Stimulated activated naive CD8-positive, alpha-beta T cell treated with anti-CD3 and anti-CD28 coated beads, Interleukin-15, amount 100 ng/mL, for 72 hours (primary cell): ENCODE measurements around the gene HGD.
A peak's percentile ranks its signal among the peaks of the same experiment; 100 is the strongest.
"Not testable (repeated sequence)": the region's sequence is repeated elsewhere in the genome, so short reads cannot be mapped to it uniquely, and the experiment has no call there.

ENCODE experiments used
- ATAC-seq: fragments of 150-1000 bp; cut with Tn5 transposase; 2 replicates; pipeline ENCODE4 v1.10.0; 2021; ENCODE audit warnings: mild to moderate bottlenecking, moderate library complexity
- DNase-seq, 2 donors: peaks; one replicate each; pipeline ENCODE4 v3.0.0; 2021 to 2022
- H3K27ac Mint-ChIP-seq, 2 donors: one replicate each; pipeline ENCODE4 v1.8.0; 2022; ENCODE audit warnings: mild to moderate bottlenecking in 2 of 2, mixed read lengths in 2 of 2, moderate library complexity in 2 of 2
- H3K27me3 Mint-ChIP-seq: one replicate; pipeline ENCODE4 v1.8.0; 2022; ENCODE audit warnings: mixed read lengths
- H3K4me1 Mint-ChIP-seq: one replicate; pipeline ENCODE4 v1.8.0; 2022; ENCODE audit warnings: mild to moderate bottlenecking, mixed read lengths
- H3K4me3 Mint-ChIP-seq, 2 donors: one replicate each; pipeline ENCODE4 v1.8.0; 2022; ENCODE audit warnings: mild to moderate bottlenecking in 2 of 2, mixed read lengths in 2 of 2, moderate library complexity in 1 of 2
- H3K9me3 Mint-ChIP-seq, 2 donors: one replicate each; pipeline ENCODE4 v1.8.0; 2022; ENCODE audit warnings: mixed read lengths in 2 of 2

Gene HGD

DNA sequence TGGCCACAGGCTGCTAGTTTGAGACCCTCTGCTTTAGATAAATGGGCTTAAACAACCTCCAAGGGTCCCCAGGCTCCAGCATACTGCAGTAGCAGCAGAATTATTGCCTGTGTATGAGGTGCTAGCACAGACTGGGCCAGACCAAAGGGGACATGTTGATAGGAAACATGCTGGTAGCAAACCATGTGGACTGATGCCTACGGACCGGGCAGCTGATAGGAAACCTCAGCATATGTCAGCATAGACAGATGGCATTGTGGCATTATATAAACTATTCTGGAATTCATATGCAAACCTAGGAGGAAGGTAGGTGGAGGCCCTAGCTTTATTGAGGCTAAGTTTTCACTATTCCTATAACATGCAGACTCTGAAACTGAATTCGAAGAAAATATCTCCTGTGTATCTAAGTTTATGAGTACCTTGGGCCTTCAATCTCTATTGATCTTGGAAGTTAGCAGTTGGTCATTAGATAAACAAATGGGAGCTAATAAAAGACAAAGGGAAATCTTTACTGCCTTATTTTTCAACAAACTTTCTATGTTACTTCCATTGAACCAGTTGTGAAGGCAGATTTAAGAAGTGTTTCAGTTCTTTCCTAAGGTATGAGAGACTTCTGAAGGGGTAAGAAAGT is 1.7 kb upstream of the HGD start:
- no peaks in the 10 kb centered on the region for H3K27me3 Mint-ChIP-seq
- DNase-seq (no peak), ATAC-seq (no peak)
- peaks cover 1% of the 10 kb centered on the region for H3K4me1 Mint-ChIP-seq
- H3K27ac Mint-ChIP-seq, result peak overlapping the region; percentile 64 to 87
- no peak overlapping the region for H3K4me3 Mint-ChIP-seq
- H3K9me3 Mint-ChIP-seq, result no peaks in the 10 kb centered on the region

- DNase-seq (no peak), ATAC-seq (no peak)
- peaks cover 7% of the 10 kb centered on the region for H3K4me1 Mint-ChIP-seq
- H3K9me3 Mint-ChIP-seq, result no peaks in the 10 kb centered on the region
- no peak overlapping the region for H3K27ac Mint-ChIP-seq
- H3K4me3 Mint-ChIP-seq, result no peak overlapping the region
- no peaks in the 10 kb centered on the region for H3K27me3 Mint-ChIP-seq
These were observed 1.2 kb upstream of the HGD start for GRCh38 chr3:120683213-120683612.

DNA sequence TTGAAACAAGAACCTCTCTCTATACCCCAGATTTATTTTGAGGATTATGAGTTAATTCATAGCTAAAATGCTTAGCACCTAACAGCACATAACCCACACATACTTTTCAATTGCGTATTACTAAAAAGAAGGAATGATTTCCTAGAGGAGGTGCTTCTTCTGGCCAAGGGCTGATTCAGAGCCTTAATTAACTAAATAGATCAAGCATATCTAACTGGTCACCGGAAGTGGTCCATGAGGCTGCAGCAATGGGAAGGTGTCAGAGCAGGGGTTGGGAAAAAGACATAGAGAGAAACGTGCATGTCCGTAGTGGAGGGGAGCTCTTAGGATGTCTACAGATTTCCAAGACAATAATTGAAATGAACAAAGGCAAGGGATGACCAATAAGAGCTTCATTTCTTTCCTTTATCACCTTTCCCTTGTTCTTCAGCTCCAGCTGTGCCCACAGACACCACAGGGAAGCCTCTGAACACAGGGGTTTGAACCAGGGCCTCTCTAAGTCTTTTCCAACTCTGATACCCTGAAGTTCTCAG is 467 bp downstream of the HGD start:
- Mint-ChIP-seq H3K9me3 (peaks cover 4 to 15% of the 10 kb centered on the region in 2 donors), H3K27ac (no peak overlapping the region), H3K4me1 (peaks cover 9% of the 10 kb centered on the region), H3K4me3 (no peak overlapping the region), H3K27me3 (no peaks in the 10 kb centered on the region)
- DNase-seq (no peak), ATAC-seq (no peak)

- H3K27ac Mint-ChIP-seq, result no peak overlapping the region
- no peak overlapping the region for H3K4me3 Mint-ChIP-seq
- no peak for ATAC-seq
- DNase-seq, result no peak
- no peaks in the 10 kb centered on the region for H3K27me3 Mint-ChIP-seq
- H3K4me1 Mint-ChIP-seq, result peaks cover 9% of the 10 kb centered on the region
- peaks cover 4 to 18% of the 10 kb centered on the region in 2 donors for H3K9me3 Mint-ChIP-seq
These were observed 1.0 kb downstream of the HGD start for GRCh38 chr3:120681018-120681417.

DNA sequence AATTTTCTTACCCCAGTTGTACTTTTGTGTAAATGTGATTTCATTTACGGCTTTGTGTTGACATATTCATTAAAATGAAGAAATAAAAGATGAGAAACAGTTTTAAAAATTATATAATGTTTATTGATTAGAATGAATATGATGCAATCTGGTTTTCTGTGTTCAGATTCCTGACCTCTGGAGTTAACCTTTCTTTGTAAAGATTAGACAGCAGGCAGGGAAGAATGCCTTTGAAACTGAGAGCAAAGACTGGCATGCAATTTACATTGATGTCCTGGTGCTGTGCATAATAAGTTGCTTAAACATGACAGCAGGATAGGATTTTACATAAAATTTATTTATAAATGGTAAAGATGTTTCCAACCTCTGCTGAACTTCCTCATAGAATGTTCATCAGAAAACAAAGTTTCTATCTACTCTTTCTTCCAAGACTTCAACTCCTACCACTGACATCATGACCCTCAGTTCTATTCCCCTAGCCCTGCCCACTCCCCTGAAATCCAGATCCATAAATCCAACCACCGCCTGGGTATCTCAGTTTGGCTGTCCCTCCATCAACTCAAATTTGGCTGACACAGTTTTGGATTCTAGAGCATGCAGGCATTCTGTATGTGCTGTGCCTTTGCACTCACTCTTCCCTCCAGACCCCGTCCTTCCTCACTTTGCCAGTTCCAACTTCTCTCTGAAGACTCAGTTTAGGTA is 1.7 kb downstream of the HGD start:
- H3K4me1 Mint-ChIP-seq, result peaks cover 9% of the 10 kb centered on the region
- DNase-seq (no peak), ATAC-seq (no peak)
- H3K27ac Mint-ChIP-seq, result peak overlapping the region in 1 of 2 donors; percentile 31
- peaks cover 8 to 18% of the 10 kb centered on the region in 2 donors for H3K9me3 Mint-ChIP-seq
- H3K27me3 Mint-ChIP-seq, result no peaks in the 10 kb centered on the region
- no peak overlapping the region for H3K4me3 Mint-ChIP-seq

DNA sequence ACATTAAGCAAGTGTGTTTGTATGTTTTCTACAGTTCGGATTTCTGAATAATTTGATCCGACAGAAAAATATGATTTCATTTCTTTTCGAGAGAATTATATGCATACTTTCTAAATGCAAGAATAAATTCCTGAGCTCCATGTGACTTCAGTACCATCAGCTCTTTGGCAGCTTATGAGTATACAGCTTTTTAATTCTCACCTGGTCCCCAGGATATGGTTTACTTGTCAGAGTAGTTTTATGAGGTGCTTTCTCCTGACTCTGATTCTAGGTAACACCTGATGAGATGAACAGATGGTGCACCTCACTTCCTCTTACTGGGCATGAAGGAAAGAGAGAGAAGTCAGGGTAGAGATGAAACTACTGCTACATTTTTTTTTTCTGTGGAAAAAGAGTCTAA is 3.1 kb downstream of the HGD start:
- H3K4me3 Mint-ChIP-seq, result no peak overlapping the region
- DNase-seq, result no peak
- H3K27ac Mint-ChIP-seq, result no peak overlapping the region

GRCh38 chr3:120678331-120678947 is 3.6 kb downstream of the HGD start:
- ATAC-seq (no peak), DNase-seq (no peak)
- Mint-ChIP-seq H3K4me3 (no peak overlapping the region), H3K4me1 (peaks cover 9% of the 10 kb centered on the region), H3K27ac (peak overlapping the region in 1 of 2 donors; percentile 17), H3K27me3 (no peaks in the 10 kb centered on the region), H3K9me3 (peaks cover 9 to 18% of the 10 kb centered on the region in 2 donors)

More for the DNA sequence above, 3.1 kb downstream of the HGD start:
- ATAC-seq, result no peak
- Mint-ChIP-seq H3K4me1 (peaks cover 9% of the 10 kb centered on the region), H3K27me3 (no peaks in the 10 kb centered on the region), H3K9me3 (peaks cover 9 to 18% of the 10 kb centered on the region in 2 donors)

GRCh38 chr3:120677193-120677592 is 4.8 kb downstream of the HGD start:
- not testable (repeated sequence) for H3K27ac Mint-ChIP-seq, ATAC-seq, H3K27me3 Mint-ChIP-seq, DNase-seq, H3K4me1 Mint-ChIP-seq, H3K4me3 Mint-ChIP-seq
- peaks cover 9 to 18% of the 10 kb centered on the region in 2 donors for H3K9me3 Mint-ChIP-seq

GRCh38 chr3:120673116-120673515 is 8.9 kb downstream of the HGD start:
- no peaks in the 10 kb centered on the region for H3K27me3 Mint-ChIP-seq
- peaks cover 9 to 24% of the 10 kb centered on the region in 2 donors for H3K9me3 Mint-ChIP-seq
- no peak overlapping the region for H3K4me3 Mint-ChIP-seq
- ATAC-seq (no peak), DNase-seq (no peak)
- H3K4me1 Mint-ChIP-seq, result peaks cover under 1% of the 10 kb centered on the region
- no peak overlapping the region for H3K27ac Mint-ChIP-seq

DNA sequence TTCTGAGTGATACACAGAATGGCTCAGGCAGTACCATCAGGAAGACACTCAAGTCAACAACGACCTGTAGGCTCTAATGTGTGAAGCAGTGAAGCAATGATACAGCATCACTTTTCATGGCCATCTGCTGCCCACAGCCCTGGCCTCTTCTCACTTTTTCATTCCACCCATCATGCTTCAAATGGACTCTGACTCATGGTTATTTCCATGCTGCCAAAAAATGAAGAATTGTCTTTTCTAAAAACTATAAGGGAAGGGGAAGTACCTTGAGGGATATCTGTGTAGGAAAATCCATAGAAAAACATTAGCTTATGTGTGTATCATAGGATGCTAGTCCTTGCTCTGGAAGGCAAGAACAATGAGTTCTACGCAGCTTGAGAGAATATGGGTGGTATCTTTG is 11.5 kb downstream of the HGD start:
- Mint-ChIP-seq H3K4me1 (no peaks in the 10 kb centered on the region), H3K27me3 (no peaks in the 10 kb centered on the region), H3K9me3 (peaks cover 3 to 6% of the 10 kb centered on the region in 2 donors), H3K4me3 (no peak overlapping the region), H3K27ac (no peak overlapping the region)
- ATAC-seq, result no peak
- DNase-seq, result no peak

DNA sequence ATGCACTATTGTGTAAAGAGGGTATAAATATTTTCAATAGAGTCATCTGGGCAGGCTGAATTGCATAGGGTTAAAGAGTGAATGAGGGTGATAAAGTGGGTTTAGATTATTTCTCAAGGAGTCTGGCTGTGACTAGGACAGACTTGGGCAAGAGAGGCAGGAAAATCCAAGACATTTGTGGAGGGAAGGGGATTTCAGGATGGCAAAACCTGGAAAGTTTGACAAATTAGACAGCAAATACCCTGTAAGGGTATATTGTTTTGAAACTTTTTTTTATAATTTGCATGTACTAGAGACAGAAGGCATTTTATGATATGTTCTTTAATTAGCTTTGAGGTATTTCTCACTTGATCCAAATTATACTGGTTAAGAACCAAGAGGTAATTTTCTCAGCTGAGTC is 17.1 kb downstream of the HGD start:
- Mint-ChIP-seq H3K4me1 (no peaks in the 10 kb centered on the region), H3K9me3 (peaks cover 4 to 6% of the 10 kb centered on the region in 2 donors), H3K4me3 (no peak overlapping the region), H3K27me3 (no peaks in the 10 kb centered on the region), H3K27ac (no peak overlapping the region)
- ATAC-seq (no peak), DNase-seq (no peak)

DNA sequence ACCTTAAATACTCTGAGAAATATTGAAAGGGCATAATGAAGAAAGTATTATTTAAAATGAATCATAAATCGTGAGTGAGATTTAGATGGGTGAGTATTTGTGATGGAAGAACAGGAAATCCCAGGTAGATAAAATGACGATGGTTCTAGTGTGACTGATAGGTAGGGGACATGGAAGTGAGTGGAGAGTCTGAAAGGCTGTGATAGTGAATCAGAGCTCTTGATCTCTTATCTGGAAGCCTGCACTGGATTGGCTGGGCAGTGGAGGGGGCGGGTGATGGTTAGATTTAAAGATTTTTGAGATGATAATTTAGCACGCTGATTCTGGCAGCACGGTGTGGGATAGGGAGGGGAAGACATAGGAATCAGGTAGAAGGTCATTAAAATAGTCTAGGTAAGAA is 20.1 kb downstream of the HGD start:
- Mint-ChIP-seq H3K27ac (no peak overlapping the region), H3K4me3 (no peak overlapping the region), H3K9me3 (peaks cover 0 to 10% of the 10 kb centered on the region in 2 donors), H3K4me1 (no peaks in the 10 kb centered on the region), H3K27me3 (no peaks in the 10 kb centered on the region)
- DNase-seq (no peak), ATAC-seq (no peak)

DNA sequence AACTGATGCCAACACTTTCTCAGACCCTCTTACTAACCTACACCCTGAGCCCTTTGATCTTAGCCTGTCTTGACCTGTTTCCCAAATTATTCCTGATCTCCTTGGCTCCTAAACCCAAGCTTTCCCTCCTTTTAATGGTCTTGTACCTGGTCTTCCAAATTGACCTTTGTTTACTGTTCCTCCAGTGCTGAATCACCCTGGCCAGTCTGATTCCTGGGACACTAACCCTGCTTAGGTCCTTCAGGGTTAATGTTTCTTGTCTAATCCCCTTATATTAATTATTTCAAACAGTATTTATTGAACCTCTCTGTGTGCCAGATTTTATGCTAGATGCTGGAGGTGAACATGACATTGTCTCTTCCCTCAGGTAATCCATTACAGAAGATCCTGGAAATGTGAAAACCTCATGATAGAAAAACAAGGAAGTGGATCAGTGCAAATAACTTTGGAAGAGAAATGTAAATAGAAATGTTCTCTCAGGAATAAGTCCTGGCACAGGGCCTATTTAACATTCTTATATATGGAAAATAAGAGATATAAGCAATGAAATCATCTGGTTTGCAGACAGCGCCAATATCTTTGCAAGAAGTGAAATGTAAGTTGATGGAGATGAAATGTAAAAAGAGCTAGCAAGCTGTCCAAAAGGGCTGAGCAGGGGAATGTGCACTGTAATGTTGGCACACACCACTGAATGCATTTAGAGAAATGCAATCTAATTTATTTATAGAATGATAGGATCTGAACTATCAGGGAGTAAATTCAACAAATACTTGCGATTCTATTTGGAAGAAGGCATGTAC is 20.7 kb downstream of the HGD start:
- DNase-seq (no peak), ATAC-seq (no peak)
- Mint-ChIP-seq H3K9me3 (peaks cover 0 to 10% of the 10 kb centered on the region in 2 donors), H3K27ac (no peak overlapping the region), H3K4me3 (no peak overlapping the region), H3K27me3 (no peaks in the 10 kb centered on the region), H3K4me1 (no peaks in the 10 kb centered on the region)

GRCh38 chr3:120659834-120660233 is 22.2 kb downstream of the HGD start:
- ATAC-seq (no peak), DNase-seq (no peak)
- Mint-ChIP-seq H3K9me3 (peaks cover 0 to 10% of the 10 kb centered on the region in 2 donors), H3K4me1 (no peaks in the 10 kb centered on the region), H3K27me3 (no peaks in the 10 kb centered on the region), H3K4me3 (no peak overlapping the region), H3K27ac (no peak overlapping the region)

GRCh38 chr3:120659285-120659684 is 22.8 kb downstream of the HGD start:
- Mint-ChIP-seq H3K4me3 (no peak overlapping the region), H3K4me1 (no peaks in the 10 kb centered on the region), H3K27me3 (no peaks in the 10 kb centered on the region), H3K27ac (no peak overlapping the region), H3K9me3 (peaks cover 0 to 10% of the 10 kb centered on the region in 2 donors)
- no peak for ATAC-seq
- DNase-seq, result no peak
